Activated T-cell treated with anti-CD3 and anti-CD28 coated beads, Interleukin-2, amount 50 U/mL, for 4 hours (primary cell): ENCODE measurements around the gene ZBP1. TPM values are rescaled to one million over a fixed set of nuclear protein-coding genes. Genes with fewer than 3 reads are reported as not detected.

Source experiments
- ATAC-seq, 2 donors: fragments of 200-7000 bp; cut with Tn5 transposase; one replicate each; pipeline ENCODE4 v1.10.0; 2021
- DNase-seq: peaks from one replicate; pipeline ENCODE4 v3.0.0-alpha.2; 2020
- H3K27me3 Mint-ChIP-seq: one replicate; pipeline ENCODE4 v1.8.0; 2021; ENCODE audit warnings: low read depth, mixed read lengths
- H3K36me3 Mint-ChIP-seq: one replicate; pipeline ENCODE4 v1.8.0; 2022; ENCODE audit warnings: mixed read lengths; ENCODE audit not compliant: insufficient read depth
- H3K4me1 Mint-ChIP-seq: one replicate; pipeline ENCODE4 v1.8.0; 2021; ENCODE audit warnings: low read depth, mixed read lengths
- H3K4me3 Mint-ChIP-seq: one replicate; pipeline ENCODE4 v1.8.0; 2021; ENCODE audit warnings: mild to moderate bottlenecking, moderate library complexity, mixed read lengths
- H3K9me3 Mint-ChIP-seq: one replicate; pipeline ENCODE4 v1.8.0; 2021; ENCODE audit warnings: mixed read lengths
- total RNA-seq, 3 donors: library from RNA; stranded (reverse); gene quantifications; one replicate each; pipeline ENCODE4 v1.2.1, GENCODE V29; 2021

Gene ZBP1
- under 1 TPM in 2 of 3 donors, not detected in 1; 0.13 to 0.27 TPM for total RNA-seq

GRCh38 chr20:57620274-57620990, at the start of gene ZBP1:
Gene ZBP1, minus strand, starts transcription at chr20:57620426. Its CDS starts 131 bp downstream, at chr20:57620295.
- H3K4me3 Mint-ChIP-seq, result peak within 1 kb of the TSS; percentile 81
- no peaks in the 10 kb centered on the region for H3K27me3 Mint-ChIP-seq
- peaks cover 15% of the 10 kb centered on the region for H3K36me3 Mint-ChIP-seq
- peaks cover 5% of the 10 kb centered on the region for H3K9me3 Mint-ChIP-seq
- peak; percentile 33 for DNase-seq
- ATAC-seq, result peak; percentile 22 to 23
- peaks cover 63% of the 10 kb centered on the region for H3K4me1 Mint-ChIP-seq

GRCh38 chr20:57669632-57670031, 49.4 kb upstream of the ZBP1 start:
- H3K9me3 Mint-ChIP-seq, result no peaks in the 10 kb centered on the region
- ATAC-seq (no peak), DNase-seq (no peak)
- H3K36me3 Mint-ChIP-seq, result no peaks in the 10 kb centered on the region
- peaks cover 3% of the 10 kb centered on the region for H3K4me1 Mint-ChIP-seq
- no peak overlapping the region for H3K4me3 Mint-ChIP-seq
- H3K27me3 Mint-ChIP-seq, result no peaks in the 10 kb centered on the region

- H3K4me1 Mint-ChIP-seq, result peaks cover under 1% of the 10 kb centered on the region
Observed at GRCh38 chr20:57667924-57668782, 47.9 kb upstream of the ZBP1 start.

GRCh38 chr20:57667388-57667787, 47.2 kb upstream of the ZBP1 start:
- no peak for DNase-seq
- Mint-ChIP-seq H3K4me3 (no peak overlapping the region), H3K36me3 (no peaks in the 10 kb centered on the region), H3K4me1 (no peaks in the 10 kb centered on the region), H3K27me3 (no peaks in the 10 kb centered on the region), H3K9me3 (no peaks in the 10 kb centered on the region)
- no peak for ATAC-seq

More at GRCh38 chr20:57667924-57668782, 47.9 kb upstream of the ZBP1 start:
- no peak for ATAC-seq
- Mint-ChIP-seq H3K36me3 (no peaks in the 10 kb centered on the region), H3K27me3 (no peaks in the 10 kb centered on the region), H3K4me3 (no peak overlapping the region), H3K9me3 (no peaks in the 10 kb centered on the region)
- no peak for DNase-seq

- no peaks in the 10 kb centered on the region for H3K4me1 Mint-ChIP-seq
- DNase-seq, result no peak
- H3K27me3 Mint-ChIP-seq, result no peaks in the 10 kb centered on the region
- H3K36me3 Mint-ChIP-seq, result no peaks in the 10 kb centered on the region
- H3K9me3 Mint-ChIP-seq, result no peaks in the 10 kb centered on the region
- H3K4me3 Mint-ChIP-seq, result no peak overlapping the region
- ATAC-seq, result no peak
Observed at GRCh38 chr20:57666834-57667157, 46.6 kb upstream of the ZBP1 start.

- Mint-ChIP-seq H3K36me3 (no peaks in the 10 kb centered on the region), H3K4me3 (no peak overlapping the region), H3K27me3 (no peaks in the 10 kb centered on the region), H3K4me1 (no peaks in the 10 kb centered on the region), H3K9me3 (no peaks in the 10 kb centered on the region)
- DNase-seq (no peak), ATAC-seq (no peak)
Observed at GRCh38 chr20:57666106-57666833, 46.0 kb upstream of the ZBP1 start.

- Mint-ChIP-seq H3K4me1 (no peaks in the 10 kb centered on the region), H3K4me3 (no peak overlapping the region), H3K27me3 (no peaks in the 10 kb centered on the region), H3K9me3 (no peaks in the 10 kb centered on the region), H3K36me3 (no peaks in the 10 kb centered on the region)
- no peak for ATAC-seq
- DNase-seq, result no peak
Observed at GRCh38 chr20:57665589-57665971, 45.4 kb upstream of the ZBP1 start.

GRCh38 chr20:57664924-57665588, 44.8 kb upstream of the ZBP1 start:
- DNase-seq, result no peak
- no peak for ATAC-seq
- no peaks in the 10 kb centered on the region for H3K9me3 Mint-ChIP-seq
- no peaks in the 10 kb centered on the region for H3K36me3 Mint-ChIP-seq
- H3K4me1 Mint-ChIP-seq, result no peaks in the 10 kb centered on the region
- H3K4me3 Mint-ChIP-seq, result no peak overlapping the region
- no peaks in the 10 kb centered on the region for H3K27me3 Mint-ChIP-seq

- H3K9me3 Mint-ChIP-seq, result no peaks in the 10 kb centered on the region
- no peak overlapping the region for H3K4me3 Mint-ChIP-seq
- no peaks in the 10 kb centered on the region for H3K27me3 Mint-ChIP-seq
- no peaks in the 10 kb centered on the region for H3K4me1 Mint-ChIP-seq
- no peak for ATAC-seq
- H3K36me3 Mint-ChIP-seq, result no peaks in the 10 kb centered on the region
- DNase-seq, result no peak
Observed at GRCh38 chr20:57664476-57664875, 44.2 kb upstream of the ZBP1 start.

GRCh38 chr20:57663681-57664451, 43.6 kb upstream of the ZBP1 start:
- Mint-ChIP-seq H3K4me1 (peaks cover 4% of the 10 kb centered on the region), H3K36me3 (no peaks in the 10 kb centered on the region), H3K9me3 (no peaks in the 10 kb centered on the region), H3K27me3 (no peaks in the 10 kb centered on the region), H3K4me3 (no peak overlapping the region)
- DNase-seq (no peak), ATAC-seq (no peak)

GRCh38 chr20:57663241-57663640, 43.0 kb upstream of the ZBP1 start:
- H3K4me1 Mint-ChIP-seq, result peaks cover 9% of the 10 kb centered on the region
- no peaks in the 10 kb centered on the region for H3K9me3 Mint-ChIP-seq
- no peak for DNase-seq
- H3K27me3 Mint-ChIP-seq, result no peaks in the 10 kb centered on the region
- H3K4me3 Mint-ChIP-seq, result no peak overlapping the region
- no peak for ATAC-seq
- H3K36me3 Mint-ChIP-seq, result peaks cover 2% of the 10 kb centered on the region

GRCh38 chr20:57662456-57663240, 42.4 kb upstream of the ZBP1 start:
- Mint-ChIP-seq H3K4me3 (no peak overlapping the region), H3K9me3 (no peaks in the 10 kb centered on the region), H3K27me3 (no peaks in the 10 kb centered on the region), H3K4me1 (peaks cover 15% of the 10 kb centered on the region), H3K36me3 (peaks cover 2% of the 10 kb centered on the region)
- ATAC-seq (no peak), DNase-seq (peak; percentile 3)
